Activated CD8-positive, alpha-beta T cell treated with anti-CD3 and anti-CD28 coated beads for 36 hours (primary cell): Measurements from ENCODE around the gene ZBTB21. TPM values are rescaled to one million over a fixed set of nuclear protein-coding genes. Genes with fewer than 3 reads are reported as not detected.

Experiments
- ATAC-seq: fragments of 200-7000 bp; cut with Tn5 transposase; one replicate; pipeline ENCODE4 v1.10.0; 2021; ENCODE audit warnings: mild to moderate bottlenecking, moderate library complexity
- CTCF ChIA-PET: fragments of 350-600 bp; sonication (Branson Sonifier 250); formaldehyde crosslinking; loops from one replicate; lab custom pipeline; 2021; ENCODE audit warnings: antibody characterized with exemption; lab: Charles Lee
- POLR2A ChIA-PET: fragments of 350-600 bp; sonication (Branson Sonifier 250); formaldehyde crosslinking; loops from one replicate; lab custom pipeline; 2021; ENCODE audit warnings: antibody characterized with exemption; lab: Charles Lee
- DNase-seq: peaks from one replicate; pipeline ENCODE4 v3.0.0-alpha.2; 2020
- H3K27ac Mint-ChIP-seq: one replicate; pipeline ENCODE4 v1.8.0; 2021; ENCODE audit warnings: mild to moderate bottlenecking, mixed read lengths
- H3K27me3 Mint-ChIP-seq: one replicate; pipeline ENCODE4 v1.8.0; 2021; ENCODE audit warnings: mixed read lengths
- H3K36me3 Mint-ChIP-seq: one replicate; pipeline ENCODE4 v1.8.0; 2021; ENCODE audit warnings: low read depth, mixed read lengths
- H3K4me1 Mint-ChIP-seq: one replicate; pipeline ENCODE4 v1.8.0; 2021; ENCODE audit warnings: low read depth, mixed read lengths
- H3K4me3 Mint-ChIP-seq: one replicate; pipeline ENCODE4 v1.8.0; 2021; ENCODE audit warnings: mild to moderate bottlenecking, moderate library complexity, mixed read lengths
- H3K9me3 Mint-ChIP-seq: one replicate; pipeline ENCODE4 v1.8.0; 2021; ENCODE audit warnings: mixed read lengths
- CTCF ChIP-seq: fragments of 200-600 bp; IDR thresholded peaks from one replicate; pipeline ENCODE4 v1.8.0; 2022; ENCODE audit warnings: antibody characterized with exemption, mild to moderate bottlenecking
- intact Hi-C: fragments of 100-400 bp; cut with micrococcal nuclease; formaldehyde crosslinking; loops from one replicate; pipeline ENCODE4 v1.10.0; 2022
- total RNA-seq, 2 experiments: library from RNA; stranded (reverse); gene quantifications; one replicate each; pipeline ENCODE4 v1.2.3, GENCODE V29; 2021

The ZBTB21 gene
- total RNA-seq, 2 experiments from 2014 or later, result 29.6 to 29.7 TPM

- Mint-ChIP-seq H3K27ac (no peak overlapping the region), H3K36me3 (no peaks in the 10 kb centered on the region), H3K4me3 (no peak overlapping the region), H3K27me3 (no peaks in the 10 kb centered on the region), H3K9me3 (no peaks in the 10 kb centered on the region), H3K4me1 (no peaks in the 10 kb centered on the region)
- ChIA-PET POLR2A (no interaction called here), CTCF (no interaction called here)
- ATAC-seq, result no peak
- no peak for TF ChIP-seq CTCF
- DNase-seq, result no peak
- intact Hi-C loops, result no loop called here
Measured at GRCh38 chr21:42027822-42028765, 17.9 kb upstream of the ZBTB21 start.

DNA sequence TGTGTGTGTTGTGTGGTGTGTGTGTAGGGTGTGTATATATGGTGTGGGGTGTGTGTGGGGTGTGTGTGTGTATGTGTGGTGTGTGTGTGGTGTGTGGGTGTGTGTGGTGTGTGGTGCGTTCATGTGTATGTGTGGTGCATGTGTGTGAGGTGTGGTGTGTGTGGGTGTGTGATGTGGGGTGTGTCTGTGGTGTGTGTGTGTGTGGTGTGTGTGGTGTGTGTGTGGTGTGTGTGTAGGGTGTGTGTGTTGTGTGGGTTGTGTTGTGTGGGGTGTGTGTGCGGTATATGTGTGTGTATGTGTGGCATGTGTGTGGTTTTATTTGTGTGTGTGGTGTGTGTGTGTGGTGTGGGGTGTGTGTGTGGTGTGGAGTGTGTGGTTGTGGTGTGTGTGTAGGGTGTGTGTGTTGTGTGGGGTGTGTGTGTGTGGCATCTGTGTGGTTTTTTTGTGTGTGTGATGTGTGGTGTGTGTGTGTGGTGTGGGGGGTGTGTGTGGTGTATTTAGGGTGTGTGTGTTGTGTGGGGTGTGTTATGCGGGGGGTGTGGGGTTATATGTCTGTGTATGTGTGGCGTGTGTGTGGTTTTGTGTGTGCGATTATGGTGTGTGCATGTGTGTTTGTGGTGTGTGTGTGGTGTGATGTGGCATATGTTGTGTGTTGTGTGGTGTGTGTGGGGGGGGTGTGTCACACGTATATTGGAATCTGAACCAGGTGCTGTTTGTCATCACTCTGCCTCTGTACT is 17.1 kb upstream of the ZBTB21 start:
- no peak for TF ChIP-seq CTCF
- CTCF ChIA-PET, result no interaction called here
- H3K4me1 Mint-ChIP-seq, result no peaks in the 10 kb centered on the region
- DNase-seq (no peak), ATAC-seq (no peak)
- H3K36me3 Mint-ChIP-seq, result no peaks in the 10 kb centered on the region
- no peak overlapping the region for H3K27ac Mint-ChIP-seq
- POLR2A ChIA-PET, result no interaction called here
- no peaks in the 10 kb centered on the region for H3K9me3 Mint-ChIP-seq
- no peaks in the 10 kb centered on the region for H3K27me3 Mint-ChIP-seq
- H3K4me3 Mint-ChIP-seq, result no peak overlapping the region
- intact Hi-C loops, result no loop called here

DNA sequence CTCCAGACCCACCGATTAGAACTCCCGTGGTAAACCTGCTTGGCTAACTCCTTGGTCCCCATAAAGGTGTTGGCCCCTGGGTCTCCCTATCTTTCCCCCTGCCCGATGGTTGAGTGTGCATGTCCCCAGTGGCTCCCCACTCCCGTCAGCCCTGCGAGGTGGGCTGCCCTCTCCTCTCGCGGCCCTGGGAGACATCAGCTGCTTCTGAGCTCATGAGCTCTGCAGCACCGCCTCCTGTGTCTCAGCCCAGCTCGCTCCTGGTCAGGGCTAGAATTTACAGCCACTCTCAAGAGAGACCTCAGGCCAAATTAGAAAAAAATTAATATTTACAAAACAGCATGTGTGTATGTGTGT is 15.9 kb upstream of the ZBTB21 start:
- Mint-ChIP-seq H3K4me3 (no peak overlapping the region), H3K27ac (no peak overlapping the region), H3K9me3 (no peaks in the 10 kb centered on the region), H3K27me3 (no peaks in the 10 kb centered on the region), H3K4me1 (no peaks in the 10 kb centered on the region), H3K36me3 (no peaks in the 10 kb centered on the region)
- ChIA-PET CTCF (interaction anchor here (1.3 kb wide), 1 partner anchor 82 kb away, joined by 3 read pairs; no protein-coding TSS in a partner anchor), POLR2A (no interaction called here)
- TF ChIP-seq CTCF, result no peak
- DNase-seq, result no peak
- intact Hi-C loops, result no loop called here
- ATAC-seq, result no peak

DNA sequence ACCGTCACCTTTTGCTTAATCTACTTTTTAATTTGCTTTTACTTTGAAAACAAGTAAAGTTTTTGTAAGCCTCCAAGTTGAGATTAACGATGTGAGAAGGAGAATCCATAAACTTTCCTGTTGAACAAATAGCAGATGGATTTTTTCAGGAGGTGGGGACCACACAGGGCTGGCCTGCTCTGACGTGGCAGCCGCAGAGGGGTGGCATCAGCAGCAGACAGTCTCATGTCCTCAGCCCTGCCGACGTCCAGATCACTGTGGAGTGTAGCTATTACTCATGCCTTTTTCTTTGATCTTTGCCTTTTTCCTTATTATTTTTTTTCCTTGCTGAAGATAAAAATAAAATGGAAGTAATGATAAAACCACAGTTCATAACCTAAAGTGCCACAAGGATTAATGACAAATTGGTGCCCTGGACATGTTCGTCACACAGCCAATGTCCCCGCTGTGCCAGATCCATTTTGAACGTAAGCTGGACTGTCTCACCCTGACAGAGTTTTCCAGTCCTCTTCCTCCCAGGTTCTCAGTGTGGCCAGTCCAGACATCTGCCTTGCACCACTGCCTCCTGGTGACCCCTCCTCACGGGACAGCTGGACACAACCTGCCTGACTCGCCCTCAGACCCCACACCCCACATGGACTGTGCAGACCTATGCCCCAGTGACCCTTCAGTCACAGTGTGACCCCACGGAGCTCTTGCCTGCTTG is 15.4 kb upstream of the ZBTB21 start:
- no peaks in the 10 kb centered on the region for H3K36me3 Mint-ChIP-seq

More for the DNA sequence above, 15.4 kb upstream of the ZBTB21 start:
- CTCF ChIA-PET, result interaction anchor here (1.3 kb wide), 1 partner anchor 83 kb away, joined by 3 read pairs; no protein-coding TSS in a partner anchor
- Mint-ChIP-seq H3K4me3 (no peak overlapping the region), H3K27ac (no peak overlapping the region), H3K9me3 (no peaks in the 10 kb centered on the region), H3K27me3 (no peaks in the 10 kb centered on the region), H3K4me1 (no peaks in the 10 kb centered on the region)
- DNase-seq, result no peak
- no peak for TF ChIP-seq CTCF
- no peak for ATAC-seq
- intact Hi-C loops, result no loop called here
- POLR2A ChIA-PET, result no interaction called here
